ES-I3 (cell line): Measurements from ENCODE around the gene DLST.

ENCODE experiments used
- H3K36me3 ChIP-seq: 2 replicates; pipeline ENCODE4 v1.6.1; 2013; ENCODE audit warnings: mild to moderate bottlenecking, low read length, control low read depth, moderate library complexity; ENCODE audit not compliant: insufficient read depth
- H3K4me1 ChIP-seq: 2 replicates; pipeline ENCODE4 v1.6.1; 2013; ENCODE audit warnings: mild to moderate bottlenecking, control low read depth, low read length; ENCODE audit not compliant: insufficient read depth
- H3K9ac ChIP-seq: 2 replicates; pipeline ENCODE4 v1.6.1; 2013; ENCODE audit warnings: low read depth, mild to moderate bottlenecking, low read length, moderate library complexity
- H3K9me3 ChIP-seq: 2 replicates; pipeline ENCODE4 v1.6.1; 2013; ENCODE audit warnings: mild to moderate bottlenecking, low read length, moderate library complexity; ENCODE audit not compliant: control insufficient read depth, insufficient read depth

DLST gene

GRCh38 chr14:74875204-74875603 lies 6.5 kb upstream of the DLST start:
- Histone ChIP-seq H3K9me3 (no peaks in the 10 kb centered on the region), H3K36me3 (no peaks in the 10 kb centered on the region), H3K9ac (no peak overlapping the region), H3K4me1 (no peaks in the 10 kb centered on the region)

GRCh38 chr14:74875941-74876913 lies 5.5 kb upstream of the DLST start, which contains the start of gene PROX2:
Gene PROX2 (minus strand): TSS chr14:74876145. CDS start chr14:74863834, 12,311 bp downstream.
- H3K9me3 ChIP-seq, result no peaks in the 10 kb centered on the region
- H3K36me3 ChIP-seq, result no peaks in the 10 kb centered on the region
- no peak within 1 kb of the TSS for H3K9ac ChIP-seq
- H3K4me1 ChIP-seq, result no peaks in the 10 kb centered on the region

DNA sequence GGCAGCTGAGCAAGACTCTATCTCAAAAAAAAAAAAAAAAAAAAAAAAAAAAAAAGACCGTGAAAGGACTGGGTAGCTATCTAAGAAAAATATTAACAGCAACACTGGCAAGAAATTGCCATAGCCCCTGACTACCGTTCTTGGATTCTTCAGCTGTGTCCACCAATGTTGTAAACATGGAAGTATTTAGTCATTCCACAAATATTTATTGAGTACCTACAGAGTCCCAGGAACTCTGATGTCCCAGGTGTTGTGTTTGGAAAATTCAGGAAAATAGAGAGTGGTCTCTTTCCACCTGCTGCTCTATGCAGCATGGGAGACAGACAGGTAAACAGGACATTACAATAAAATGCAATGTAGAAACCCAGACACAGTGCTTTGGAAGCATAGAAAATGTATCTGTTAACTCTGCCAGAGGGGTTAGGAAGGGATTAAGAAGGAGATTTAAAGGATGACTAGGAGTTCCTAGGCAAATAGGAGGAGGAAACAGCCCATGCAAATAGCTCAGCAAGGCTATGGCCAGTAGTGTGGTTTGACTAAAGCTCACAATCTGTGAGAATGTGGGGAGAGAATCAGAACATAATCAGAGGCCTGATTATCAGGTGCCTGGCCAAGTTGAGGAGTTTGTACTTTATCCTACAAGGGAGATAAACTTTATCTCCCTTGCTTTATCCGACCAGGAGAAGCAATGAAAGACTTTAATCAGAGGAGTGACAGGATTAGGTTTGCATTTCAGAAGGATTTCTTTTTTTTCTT lies 2.1 kb upstream of the DLST start:
- peaks cover 7% of the 10 kb centered on the region; the same call in 1 of the 2 replicates for H3K4me1 ChIP-seq
- no peaks in the 10 kb centered on the region for H3K36me3 ChIP-seq
- no peak overlapping the region; the same call in 1 of the 2 replicates for H3K9ac ChIP-seq
- H3K9me3 ChIP-seq, result no peaks in the 10 kb centered on the region

GRCh38 chr14:74882103-74882920 lies 596 bp downstream of the DLST start:
- H3K9me3 ChIP-seq, result no peaks in the 10 kb centered on the region
- H3K36me3 ChIP-seq, result no peaks in the 10 kb centered on the region; the same call in 1 of the 2 replicates
- peak overlapping the region; percentile 59 for H3K9ac ChIP-seq
- peaks cover 24% of the 10 kb centered on the region for H3K4me1 ChIP-seq

- Histone ChIP-seq H3K9me3 (no peaks in the 10 kb centered on the region), H3K36me3 (peaks cover 4% of the 10 kb centered on the region; the same call in 1 of the 2 replicates), H3K4me1 (peaks cover 24% of the 10 kb centered on the region), H3K9ac (no peak overlapping the region)
Observed at GRCh38 chr14:74886001-74886400, 4.3 kb downstream of the DLST start.

DNA sequence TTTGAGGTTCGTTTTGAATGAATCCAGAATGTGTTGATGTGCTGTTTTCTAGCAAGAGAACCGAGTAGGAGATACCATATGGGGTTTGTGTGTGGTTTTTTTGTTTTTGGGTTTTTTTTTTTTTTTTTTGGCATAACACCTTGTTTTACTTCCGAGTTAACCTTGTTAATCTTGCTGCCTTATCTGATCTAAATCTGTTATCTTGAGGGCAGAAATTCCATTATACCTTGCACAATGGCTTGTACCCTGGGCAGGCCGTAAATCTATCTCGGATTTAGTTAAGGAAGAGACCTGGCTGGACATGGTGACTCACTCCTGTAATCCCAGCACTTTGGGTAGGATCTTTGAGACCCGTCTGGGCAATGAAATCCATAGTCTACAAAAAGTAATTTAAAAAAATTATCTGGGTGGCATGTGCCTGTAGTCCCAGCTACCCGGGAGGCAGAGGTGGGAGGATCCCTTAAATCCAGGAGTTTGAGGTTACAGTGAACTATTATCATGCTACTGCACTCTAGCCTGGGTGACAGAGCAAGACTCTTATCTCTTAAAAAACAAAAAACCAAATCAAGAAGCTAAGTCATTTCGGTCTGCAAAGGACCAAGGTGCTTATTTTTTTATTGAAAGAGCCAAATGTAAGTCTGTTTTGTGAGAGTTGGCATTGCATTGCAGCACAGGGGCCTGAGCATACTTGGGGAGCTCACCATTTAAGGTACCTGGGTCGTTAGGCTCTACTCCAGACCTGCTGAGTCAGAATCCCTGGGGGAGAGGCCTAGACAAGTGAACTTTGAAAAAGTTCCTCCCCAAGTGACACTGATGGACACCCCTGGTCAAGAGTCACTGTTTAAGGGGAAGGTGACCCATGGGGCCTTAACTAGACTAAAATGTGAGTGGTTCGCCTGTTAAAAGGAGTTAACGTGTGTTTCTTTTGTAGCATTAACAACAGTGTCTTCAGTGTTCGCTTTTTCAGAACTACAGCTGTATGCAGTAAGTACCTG lies 6.7 kb downstream of the DLST start:
- H3K9me3 ChIP-seq, result no peaks in the 10 kb centered on the region
- no peak overlapping the region for H3K9ac ChIP-seq
- peaks cover 18% of the 10 kb centered on the region for H3K36me3 ChIP-seq
- H3K4me1 ChIP-seq, result peaks cover 24% of the 10 kb centered on the region

DNA sequence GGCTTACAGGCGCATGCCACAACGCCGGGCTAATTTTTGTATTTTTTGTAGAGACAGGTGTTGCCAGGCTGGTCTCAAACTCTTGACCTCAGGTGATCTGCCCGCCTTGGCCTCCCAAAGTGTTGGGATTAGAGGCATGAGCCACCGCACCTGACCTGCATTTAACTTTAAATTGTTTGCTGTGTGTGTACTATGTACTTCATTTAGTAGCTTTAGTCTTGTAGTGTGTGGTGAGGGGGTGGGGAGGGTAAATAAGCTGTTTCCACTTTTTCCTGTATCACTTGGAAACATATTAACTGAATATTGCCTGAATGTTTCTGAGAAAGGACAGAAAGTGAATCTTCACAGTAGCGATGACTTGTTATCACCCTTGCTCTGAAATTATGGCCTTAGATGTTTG lies 8.5 kb downstream of the DLST start:
- no peak overlapping the region for H3K9ac ChIP-seq
- no peaks in the 10 kb centered on the region for H3K9me3 ChIP-seq
- H3K36me3 ChIP-seq, result peaks cover 30% of the 10 kb centered on the region
- peaks cover 13% of the 10 kb centered on the region for H3K4me1 ChIP-seq

GRCh38 chr14:74891870-74892269 lies 10.2 kb downstream of the DLST start:
- H3K36me3 ChIP-seq, result peaks cover 39% of the 10 kb centered on the region
- no peaks in the 10 kb centered on the region; the same call in 1 of the 2 replicates for H3K4me1 ChIP-seq
- no peaks in the 10 kb centered on the region for H3K9me3 ChIP-seq
- no peak overlapping the region for H3K9ac ChIP-seq

DNA sequence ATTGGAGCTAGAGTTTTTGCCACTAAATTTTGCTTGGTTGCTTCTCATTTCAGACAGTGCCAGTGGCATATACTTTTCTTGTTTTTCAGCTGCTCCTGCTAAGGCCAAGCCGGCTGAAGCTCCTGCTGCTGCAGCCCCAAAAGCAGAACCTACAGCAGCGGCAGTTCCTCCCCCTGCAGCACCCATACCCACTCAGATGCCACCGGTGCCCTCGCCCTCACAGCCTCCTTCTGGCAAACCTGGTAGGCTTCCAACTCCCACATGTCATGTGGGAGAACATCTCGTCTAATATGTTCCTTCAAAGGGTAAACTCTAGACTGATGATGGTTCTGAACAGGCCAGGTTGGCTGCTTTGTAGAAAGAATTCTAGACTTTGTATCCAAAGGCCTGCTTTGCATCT lies 11.0 kb downstream of the DLST start:
- no peaks in the 10 kb centered on the region; the same call in 1 of the 2 replicates for H3K4me1 ChIP-seq
- no peak overlapping the region for H3K9ac ChIP-seq
- peaks cover 47% of the 10 kb centered on the region for H3K36me3 ChIP-seq
- H3K9me3 ChIP-seq, result no peaks in the 10 kb centered on the region

DNA sequence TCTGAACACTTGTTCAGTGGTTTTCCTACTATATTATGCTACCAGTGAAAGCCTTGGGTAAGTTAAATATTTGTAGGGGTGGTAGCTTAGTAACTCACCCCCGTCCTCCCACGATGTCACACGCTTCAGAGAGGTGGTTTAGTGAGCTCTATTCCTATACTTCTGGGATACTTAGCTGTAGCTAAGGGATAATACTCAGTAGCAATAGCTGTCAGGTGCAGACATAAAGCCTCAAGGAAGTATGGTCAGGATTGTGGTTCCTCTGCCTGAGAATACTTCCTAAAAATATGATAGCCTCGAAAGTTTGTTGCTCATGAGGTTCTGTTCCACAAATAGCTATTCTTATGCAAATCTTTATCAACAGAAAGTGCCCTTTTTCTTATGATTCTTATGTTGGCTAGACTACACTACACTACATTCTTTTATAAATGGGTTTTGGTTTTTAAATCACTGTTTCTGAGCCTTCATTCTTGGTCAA lies 11.9 kb downstream of the DLST start:
- H3K9ac ChIP-seq, result no peak overlapping the region
- H3K9me3 ChIP-seq, result no peaks in the 10 kb centered on the region
- peaks cover 50% of the 10 kb centered on the region for H3K36me3 ChIP-seq
- H3K4me1 ChIP-seq, result no peaks in the 10 kb centered on the region; the same call in 1 of the 2 replicates

GRCh38 chr14:74896400-74896799 lies 14.7 kb downstream of the DLST start:
- H3K4me1 ChIP-seq, result no peaks in the 10 kb centered on the region
- peaks cover 66% of the 10 kb centered on the region for H3K36me3 ChIP-seq
- H3K9me3 ChIP-seq, result no peaks in the 10 kb centered on the region
- no peak overlapping the region for H3K9ac ChIP-seq

DNA sequence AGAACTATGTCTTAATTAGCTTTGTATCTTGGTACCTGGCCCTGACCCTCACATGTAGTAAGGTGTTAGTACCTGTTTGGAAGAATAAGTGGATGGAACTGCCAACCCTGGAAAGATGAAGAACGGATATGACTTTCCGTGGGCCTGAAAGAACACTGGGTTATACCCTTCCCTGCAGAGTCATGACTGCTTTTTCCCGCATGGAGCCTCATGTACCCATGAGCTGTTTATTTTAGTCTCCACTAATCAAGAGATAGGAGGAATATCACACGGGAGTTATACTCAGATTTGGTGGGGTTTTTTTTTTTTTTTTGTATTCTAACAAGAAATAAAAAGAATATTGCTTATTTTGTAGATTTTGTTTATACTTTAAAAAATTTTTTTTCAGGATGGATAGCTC lies 15.9 kb downstream of the DLST start:
- Histone ChIP-seq H3K4me1 (no peaks in the 10 kb centered on the region), H3K36me3 (peaks cover 67% of the 10 kb centered on the region), H3K9me3 (no peaks in the 10 kb centered on the region), H3K9ac (no peak overlapping the region)

GRCh38 chr14:74898083-74898482 lies 16.4 kb downstream of the DLST start:
- Histone ChIP-seq H3K4me1 (no peaks in the 10 kb centered on the region; the same call in 1 of the 2 replicates), H3K36me3 (peaks cover 67% of the 10 kb centered on the region), H3K9ac (no peak overlapping the region)

More at GRCh38 chr14:74898083-74898482, 16.4 kb downstream of the DLST start:
- no peaks in the 10 kb centered on the region for H3K9me3 ChIP-seq
